ENCODE data around the gene MGAT5.

Gene MGAT5

GRCh38 chr2:134401081-134401497 is 147.2 kb downstream of the MGAT5 start:
- H3K9me3 Mint-ChIP-seq, result no peaks in the 10 kb centered on the region

GRCh38 chr2:134401789-134402188 is 147.9 kb downstream of the MGAT5 start:
- H3K9me3 Mint-ChIP-seq, result no peaks in the 10 kb centered on the region
- no peaks in the 10 kb centered on the region for H3K27me3 Mint-ChIP-seq
- intact Hi-C loops (cut with micrococcal nuclease), result no loop called here
- no peak overlapping the region for H3K27ac Mint-ChIP-seq
- H3K36me3 Mint-ChIP-seq (ENCODE audit: low read depth), result peaks cover 94% of the 10 kb centered on the region
- H3K4me1 Mint-ChIP-seq (ENCODE audit: low read depth), result peaks cover 34% of the 10 kb centered on the region
- H3K4me3 Mint-ChIP-seq, result no peak overlapping the region

More at GRCh38 chr2:134401081-134401497, 147.2 kb downstream of the MGAT5 start:
- peaks cover 91% of the 10 kb centered on the region for H3K36me3 Mint-ChIP-seq (ENCODE audit: low read depth)
- intact Hi-C loops (cut with micrococcal nuclease), result no loop called here
- H3K4me1 Mint-ChIP-seq (ENCODE audit: low read depth), result peaks cover 27% of the 10 kb centered on the region
- H3K27me3 Mint-ChIP-seq, result no peaks in the 10 kb centered on the region
- H3K4me3 Mint-ChIP-seq, result no peak overlapping the region
- no peak overlapping the region for H3K27ac Mint-ChIP-seq

GRCh38 chr2:134402410-134402809 is 148.5 kb downstream of the MGAT5 start:
- intact Hi-C loops (cut with micrococcal nuclease), result no loop called here
- Mint-ChIP-seq H3K27ac (no peak overlapping the region), H3K4me3 (no peak overlapping the region), H3K36me3 (ENCODE audit: low read depth) (peaks cover 94% of the 10 kb centered on the region), H3K27me3 (no peaks in the 10 kb centered on the region), H3K4me1 (ENCODE audit: low read depth) (peaks cover 38% of the 10 kb centered on the region), H3K9me3 (no peaks in the 10 kb centered on the region)

- no peak overlapping the region for H3K27ac Mint-ChIP-seq
- H3K9me3 Mint-ChIP-seq, result no peaks in the 10 kb centered on the region
- no peak overlapping the region for H3K4me3 Mint-ChIP-seq
- intact Hi-C loops (cut with micrococcal nuclease), result no loop called here
- H3K36me3 Mint-ChIP-seq (ENCODE audit: low read depth), result peaks cover 94% of the 10 kb centered on the region
- H3K4me1 Mint-ChIP-seq (ENCODE audit: low read depth), result peaks cover 25% of the 10 kb centered on the region
- H3K27me3 Mint-ChIP-seq, result no peaks in the 10 kb centered on the region
These were observed 151.8 kb downstream of the MGAT5 start for GRCh38 chr2:134405611-134406081.

- peaks cover 25% of the 10 kb centered on the region for H3K4me1 Mint-ChIP-seq (ENCODE audit: low read depth)
- no peak overlapping the region for H3K4me3 Mint-ChIP-seq
- peaks cover 94% of the 10 kb centered on the region for H3K36me3 Mint-ChIP-seq (ENCODE audit: low read depth)
- no peaks in the 10 kb centered on the region for H3K9me3 Mint-ChIP-seq
- no peaks in the 10 kb centered on the region for H3K27me3 Mint-ChIP-seq
- intact Hi-C loops (cut with micrococcal nuclease), result no loop called here
- no peak overlapping the region for H3K27ac Mint-ChIP-seq
These were observed 152.4 kb downstream of the MGAT5 start for GRCh38 chr2:134406311-134406710.

GRCh38 chr2:134406736-134407135 is 152.9 kb downstream of the MGAT5 start:
- H3K4me1 Mint-ChIP-seq (ENCODE audit: low read depth), result peaks cover 27% of the 10 kb centered on the region
- intact Hi-C loops (cut with micrococcal nuclease), result no loop called here
- peaks cover 98% of the 10 kb centered on the region for H3K36me3 Mint-ChIP-seq (ENCODE audit: low read depth)

GRCh38 chr2:134407154-134407890 is 153.4 kb downstream of the MGAT5 start:
- intact Hi-C loops (cut with micrococcal nuclease), result no loop called here
- H3K4me1 Mint-ChIP-seq (ENCODE audit: low read depth), result peaks cover 29% of the 10 kb centered on the region
- peaks cover 99% of the 10 kb centered on the region for H3K36me3 Mint-ChIP-seq (ENCODE audit: low read depth)
- no peak overlapping the region for H3K27ac Mint-ChIP-seq
- no peaks in the 10 kb centered on the region for H3K27me3 Mint-ChIP-seq
- no peak overlapping the region for H3K4me3 Mint-ChIP-seq
- H3K9me3 Mint-ChIP-seq, result no peaks in the 10 kb centered on the region

More at GRCh38 chr2:134406736-134407135, 152.9 kb downstream of the MGAT5 start:
- H3K4me3 Mint-ChIP-seq, result no peak overlapping the region
- no peaks in the 10 kb centered on the region for H3K9me3 Mint-ChIP-seq
- no peaks in the 10 kb centered on the region for H3K27me3 Mint-ChIP-seq
- H3K27ac Mint-ChIP-seq, result no peak overlapping the region

GRCh38 chr2:134408386-134408785 is 154.5 kb downstream of the MGAT5 start:
- Mint-ChIP-seq H3K4me1 (ENCODE audit: low read depth) (peaks cover 28% of the 10 kb centered on the region), H3K27ac (no peak overlapping the region)

GRCh38 chr2:134408791-134409190 is 154.9 kb downstream of the MGAT5 start:
- Mint-ChIP-seq H3K4me3 (no peak overlapping the region), H3K4me1 (ENCODE audit: low read depth) (peaks cover 24% of the 10 kb centered on the region), H3K27me3 (no peaks in the 10 kb centered on the region), H3K9me3 (no peaks in the 10 kb centered on the region), H3K27ac (no peak overlapping the region), H3K36me3 (ENCODE audit: low read depth) (peaks cover 99% of the 10 kb centered on the region)
- intact Hi-C loops (cut with micrococcal nuclease), result no loop called here

More at GRCh38 chr2:134408386-134408785, 154.5 kb downstream of the MGAT5 start:
- peaks cover 99% of the 10 kb centered on the region for H3K36me3 Mint-ChIP-seq (ENCODE audit: low read depth)
- no peak overlapping the region for H3K4me3 Mint-ChIP-seq
- intact Hi-C loops (cut with micrococcal nuclease), result no loop called here
- H3K9me3 Mint-ChIP-seq, result no peaks in the 10 kb centered on the region
- no peaks in the 10 kb centered on the region for H3K27me3 Mint-ChIP-seq

- no peaks in the 10 kb centered on the region for H3K27me3 Mint-ChIP-seq
- H3K27ac Mint-ChIP-seq, result no peak overlapping the region
- no peaks in the 10 kb centered on the region for H3K9me3 Mint-ChIP-seq
- H3K4me3 Mint-ChIP-seq, result no peak overlapping the region
- H3K4me1 Mint-ChIP-seq (ENCODE audit: low read depth), result peaks cover 24% of the 10 kb centered on the region
- intact Hi-C loops (cut with micrococcal nuclease), result loop anchor here (5.0 to 10.0 kb wide), 2 partner anchors 145 to 523 kb away; no protein-coding TSS in a partner anchor
- peaks cover 99% of the 10 kb centered on the region for H3K36me3 Mint-ChIP-seq (ENCODE audit: low read depth)
These were observed 156.1 kb downstream of the MGAT5 start for GRCh38 chr2:134410006-134410405.

- Mint-ChIP-seq H3K4me3 (no peak overlapping the region), H3K4me1 (ENCODE audit: low read depth) (peaks cover 24% of the 10 kb centered on the region), H3K27ac (no peak overlapping the region), H3K36me3 (ENCODE audit: low read depth) (peaks cover 99% of the 10 kb centered on the region), H3K9me3 (no peaks in the 10 kb centered on the region), H3K27me3 (no peaks in the 10 kb centered on the region)
- intact Hi-C loops (cut with micrococcal nuclease), result loop anchor here (5.0 to 10.0 kb wide), 2 partner anchors 146 to 524 kb away; no protein-coding TSS in a partner anchor
These were observed 157.0 kb downstream of the MGAT5 start for GRCh38 chr2:134410831-134411231.

GRCh38 chr2:134411279-134411827 is 157.5 kb downstream of the MGAT5 start:
- peaks cover 99% of the 10 kb centered on the region for H3K36me3 Mint-ChIP-seq (ENCODE audit: low read depth)
- no peaks in the 10 kb centered on the region for H3K9me3 Mint-ChIP-seq
- H3K4me3 Mint-ChIP-seq, result no peak overlapping the region
- H3K27me3 Mint-ChIP-seq, result no peaks in the 10 kb centered on the region
- H3K27ac Mint-ChIP-seq, result no peak overlapping the region
- intact Hi-C loops (cut with micrococcal nuclease), result loop anchor here (5.0 to 10.0 kb wide), 2 partner anchors 147 to 524 kb away; no protein-coding TSS in a partner anchor
- H3K4me1 Mint-ChIP-seq (ENCODE audit: low read depth), result peaks cover 22% of the 10 kb centered on the region

- intact Hi-C loops (cut with micrococcal nuclease), result loop anchor here (5.0 to 10.0 kb wide), 2 partner anchors 147 to 525 kb away; no protein-coding TSS in a partner anchor
- Mint-ChIP-seq H3K36me3 (ENCODE audit: low read depth) (peaks cover 96% of the 10 kb centered on the region), H3K9me3 (no peaks in the 10 kb centered on the region), H3K4me1 (ENCODE audit: low read depth) (peaks cover 15% of the 10 kb centered on the region), H3K27ac (no peak overlapping the region), H3K4me3 (no peak overlapping the region), H3K27me3 (no peaks in the 10 kb centered on the region)
These were observed 158.2 kb downstream of the MGAT5 start for GRCh38 chr2:134411828-134412638.

- Mint-ChIP-seq H3K4me1 (ENCODE audit: low read depth) (peaks cover 14% of the 10 kb centered on the region), H3K27ac (no peak overlapping the region), H3K36me3 (ENCODE audit: low read depth) (peaks cover 96% of the 10 kb centered on the region), H3K9me3 (no peaks in the 10 kb centered on the region), H3K4me3 (no peak overlapping the region), H3K27me3 (no peaks in the 10 kb centered on the region)
- intact Hi-C loops (cut with micrococcal nuclease), result loop anchor here (5.0 to 10.0 kb wide), 2 partner anchors 148 to 525 kb away; no protein-coding TSS in a partner anchor
These were observed 158.7 kb downstream of the MGAT5 start for GRCh38 chr2:134412639-134412999.
